HCT116 (cell line): ENCODE results near the gene TMEM117.

ENCODE experiments used
- CEBPB ChIP-seq: IDR thresholded peaks from 2 replicates; pipeline ENCODE4 v1.6.1; 2012; ENCODE audit warnings: low read depth
- EGR1 ChIP-seq: IDR thresholded peaks from 2 replicates; pipeline ENCODE4 v1.6.1; 2012; ENCODE audit warnings: low read depth
- EZH2 ChIP-seq: fragments of 200-600 bp; sonication (generic); IDR thresholded peaks from 2 replicates; pipeline ENCODE4 v1.6.1; 2017; ENCODE audit warnings: antibody characterized with exemption, mixed run types
- EZH2phosphoT487 ChIP-seq: fragments of 200-600 bp; IDR thresholded peaks from 2 replicates; pipeline ENCODE4 v1.6.1; 2018; ENCODE audit warnings: antibody characterized with exemption, borderline replicate concordance
- POLR2A ChIP-seq: IDR thresholded peaks from 2 replicates; pipeline ENCODE4 v1.7.0; 2011; ENCODE audit warnings: borderline replicate concordance; ENCODE audit not compliant: insufficient read depth, insufficient read length; ENCODE audit errors: extremely low read depth
- RAD21 ChIP-seq: IDR thresholded peaks from 2 replicates; pipeline ENCODE4 v1.6.1; 2012; ENCODE audit warnings: low read depth, mild to moderate bottlenecking
- SP1 ChIP-seq: IDR thresholded peaks from 2 replicates; pipeline ENCODE4 v1.6.1; 2012; ENCODE audit warnings: low read depth
- ZNF274 ChIP-seq: fragments of 200-500 bp; sonication (Bioruptor generic); IDR thresholded peaks from 2 replicates; pipeline ENCODE4 v1.6.1; 2014; ENCODE audit warnings: mild to moderate bottlenecking, low read depth, low read length, inconsistent platforms
- TF ChIP-seq, protein P1 (sequence below), 3 experiments: fragments of 200-600 bp in 1 of 3; sonication (generic) in 1 of 3; IDR thresholded peaks in 2 of 3; conservative IDR thresholded peaks in 1 of 3; 2 replicates each; pipeline ENCODE4 v1.5.1; 2012 to 2017; ENCODE audit warnings: low read depth in 2 of 3, low read length in 2 of 3, antibody characterized with exemption in 1 of 3, borderline replicate concordance in 1 of 3, control low read depth in 1 of 3, mild to moderate bottlenecking in 1 of 3, mixed read lengths in 1 of 3, mixed run types in 1 of 3, moderate library complexity in 1 of 3; ENCODE audit not compliant: insufficient read depth in 1 of 3
- TF ChIP-seq, protein P2 (sequence below): IDR thresholded peaks from 2 replicates; pipeline ENCODE4 v1.6.1; 2012
- TF ChIP-seq, protein P3 (sequence below): IDR thresholded peaks from 2 replicates; pipeline ENCODE4 v1.6.1; 2012
- TF ChIP-seq, protein P4 (sequence below): IDR thresholded peaks from 2 replicates; pipeline ENCODE4 v1.6.1; 2012; ENCODE audit warnings: low read depth

DNA sequence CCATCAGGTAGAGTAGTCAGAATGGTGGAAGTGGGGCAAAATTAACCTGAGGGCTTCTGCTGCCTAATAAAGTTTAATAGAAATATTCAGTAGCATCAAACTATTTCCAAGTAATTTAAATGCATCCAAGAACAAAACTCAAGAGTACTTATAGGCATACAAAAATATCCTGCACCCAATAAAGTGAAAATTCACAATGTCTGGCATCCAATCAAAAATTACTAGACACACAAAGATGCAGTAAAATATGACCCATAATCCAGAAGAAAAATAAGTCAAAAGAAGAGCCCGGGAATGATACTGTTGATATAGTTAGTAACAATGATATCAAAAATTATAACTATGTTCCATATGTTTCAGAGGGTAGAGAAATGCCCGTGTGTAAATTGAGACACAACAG is 95.3 kb downstream of the TMEM117 start:
- TF ChIP-seq POLR2A (no peak), EZH2 (no peak), RAD21 (no peak), SP1 (no peak), EZH2phosphoT487 (no peak), EGR1 (no peak), ZNF274 (no peak), CEBPB (no peak)
- TF ChIP-seq, protein P1, sequence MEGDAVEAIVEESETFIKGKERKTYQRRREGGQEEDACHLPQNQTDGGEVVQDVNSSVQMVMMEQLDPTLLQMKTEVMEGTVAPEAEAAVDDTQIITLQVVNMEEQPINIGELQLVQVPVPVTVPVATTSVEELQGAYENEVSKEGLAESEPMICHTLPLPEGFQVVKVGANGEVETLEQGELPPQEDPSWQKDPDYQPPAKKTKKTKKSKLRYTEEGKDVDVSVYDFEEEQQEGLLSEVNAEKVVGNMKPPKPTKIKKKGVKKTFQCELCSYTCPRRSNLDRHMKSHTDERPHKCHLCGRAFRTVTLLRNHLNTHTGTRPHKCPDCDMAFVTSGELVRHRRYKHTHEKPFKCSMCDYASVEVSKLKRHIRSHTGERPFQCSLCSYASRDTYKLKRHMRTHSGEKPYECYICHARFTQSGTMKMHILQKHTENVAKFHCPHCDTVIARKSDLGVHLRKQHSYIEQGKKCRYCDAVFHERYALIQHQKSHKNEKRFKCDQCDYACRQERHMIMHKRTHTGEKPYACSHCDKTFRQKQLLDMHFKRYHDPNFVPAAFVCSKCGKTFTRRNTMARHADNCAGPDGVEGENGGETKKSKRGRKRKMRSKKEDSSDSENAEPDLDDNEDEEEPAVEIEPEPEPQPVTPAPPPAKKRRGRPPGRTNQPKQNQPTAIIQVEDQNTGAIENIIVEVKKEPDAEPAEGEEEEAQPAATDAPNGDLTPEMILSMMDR (IDR thresholded peaks at IDR 0.05 in 2 of 3, conservative IDR thresholded peaks at IDR 0.05 in 1 of 3; ENCODE audit: borderline replicate concordance in 1 of 3, insufficient read depth in 1 of 3, low read depth in 2 of 3, low read length in 2 of 3), result no peak
- TF ChIP-seq, protein P2, sequence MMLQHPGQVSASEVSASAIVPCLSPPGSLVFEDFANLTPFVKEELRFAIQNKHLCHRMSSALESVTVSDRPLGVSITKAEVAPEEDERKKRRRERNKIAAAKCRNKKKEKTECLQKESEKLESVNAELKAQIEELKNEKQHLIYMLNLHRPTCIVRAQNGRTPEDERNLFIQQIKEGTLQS, result no peak
- TF ChIP-seq, protein P3, sequence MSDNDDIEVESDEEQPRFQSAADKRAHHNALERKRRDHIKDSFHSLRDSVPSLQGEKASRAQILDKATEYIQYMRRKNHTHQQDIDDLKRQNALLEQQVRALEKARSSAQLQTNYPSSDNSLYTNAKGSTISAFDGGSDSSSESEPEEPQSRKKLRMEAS, result no peak
- TF ChIP-seq, protein P4, sequence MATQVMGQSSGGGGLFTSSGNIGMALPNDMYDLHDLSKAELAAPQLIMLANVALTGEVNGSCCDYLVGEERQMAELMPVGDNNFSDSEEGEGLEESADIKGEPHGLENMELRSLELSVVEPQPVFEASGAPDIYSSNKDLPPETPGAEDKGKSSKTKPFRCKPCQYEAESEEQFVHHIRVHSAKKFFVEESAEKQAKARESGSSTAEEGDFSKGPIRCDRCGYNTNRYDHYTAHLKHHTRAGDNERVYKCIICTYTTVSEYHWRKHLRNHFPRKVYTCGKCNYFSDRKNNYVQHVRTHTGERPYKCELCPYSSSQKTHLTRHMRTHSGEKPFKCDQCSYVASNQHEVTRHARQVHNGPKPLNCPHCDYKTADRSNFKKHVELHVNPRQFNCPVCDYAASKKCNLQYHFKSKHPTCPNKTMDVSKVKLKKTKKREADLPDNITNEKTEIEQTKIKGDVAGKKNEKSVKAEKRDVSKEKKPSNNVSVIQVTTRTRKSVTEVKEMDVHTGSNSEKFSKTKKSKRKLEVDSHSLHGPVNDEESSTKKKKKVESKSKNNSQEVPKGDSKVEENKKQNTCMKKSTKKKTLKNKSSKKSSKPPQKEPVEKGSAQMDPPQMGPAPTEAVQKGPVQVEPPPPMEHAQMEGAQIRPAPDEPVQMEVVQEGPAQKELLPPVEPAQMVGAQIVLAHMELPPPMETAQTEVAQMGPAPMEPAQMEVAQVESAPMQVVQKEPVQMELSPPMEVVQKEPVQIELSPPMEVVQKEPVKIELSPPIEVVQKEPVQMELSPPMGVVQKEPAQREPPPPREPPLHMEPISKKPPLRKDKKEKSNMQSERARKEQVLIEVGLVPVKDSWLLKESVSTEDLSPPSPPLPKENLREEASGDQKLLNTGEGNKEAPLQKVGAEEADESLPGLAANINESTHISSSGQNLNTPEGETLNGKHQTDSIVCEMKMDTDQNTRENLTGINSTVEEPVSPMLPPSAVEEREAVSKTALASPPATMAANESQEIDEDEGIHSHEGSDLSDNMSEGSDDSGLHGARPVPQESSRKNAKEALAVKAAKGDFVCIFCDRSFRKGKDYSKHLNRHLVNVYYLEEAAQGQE, result no peak
